ENCODE data around the gene ZBTB48.

Gene ZBTB48

DNA sequence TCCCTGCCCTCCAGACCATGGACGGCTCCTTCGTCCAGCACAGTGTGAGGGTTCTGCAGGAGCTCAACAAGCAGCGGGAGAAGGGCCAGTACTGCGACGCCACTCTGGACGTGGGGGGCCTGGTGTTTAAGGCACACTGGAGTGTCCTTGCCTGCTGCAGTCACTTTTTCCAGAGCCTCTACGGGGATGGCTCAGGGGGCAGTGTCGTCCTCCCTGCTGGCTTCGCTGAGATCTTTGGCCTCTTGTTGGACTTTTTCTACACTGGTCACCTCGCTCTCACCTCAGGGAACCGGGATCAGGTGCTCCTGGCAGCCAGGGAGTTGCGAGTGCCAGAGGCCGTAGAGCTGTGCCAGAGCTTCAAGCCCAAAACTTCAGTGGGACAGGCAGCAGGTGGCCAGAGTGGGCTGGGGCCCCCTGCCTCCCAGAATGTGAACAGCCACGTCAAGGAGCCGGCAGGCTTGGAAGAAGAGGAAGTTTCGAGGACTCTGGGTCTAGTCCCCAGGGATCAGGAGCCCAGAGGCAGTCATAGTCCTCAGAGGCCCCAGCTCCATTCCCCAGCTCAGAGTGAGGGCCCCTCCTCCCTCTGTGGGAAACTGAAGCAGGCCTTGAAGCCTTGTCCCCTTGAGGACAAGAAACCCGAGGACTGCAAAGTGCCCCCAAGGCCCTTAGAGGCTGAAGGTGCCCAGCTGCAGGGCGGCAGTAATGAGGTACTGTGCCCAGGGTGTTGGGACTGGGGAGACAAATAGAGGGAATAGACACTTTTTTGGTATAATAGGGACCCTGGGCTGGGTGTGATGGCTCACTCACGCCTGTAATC lies 1.0 kb downstream of the ZBTB48 start:
- no peak for DNase-seq (ENCODE audit: low read depth)
- peak overlapping the region; percentile 93 for H3K4me3 ChIP-seq (ENCODE audit: low read depth, low read length)

DNA sequence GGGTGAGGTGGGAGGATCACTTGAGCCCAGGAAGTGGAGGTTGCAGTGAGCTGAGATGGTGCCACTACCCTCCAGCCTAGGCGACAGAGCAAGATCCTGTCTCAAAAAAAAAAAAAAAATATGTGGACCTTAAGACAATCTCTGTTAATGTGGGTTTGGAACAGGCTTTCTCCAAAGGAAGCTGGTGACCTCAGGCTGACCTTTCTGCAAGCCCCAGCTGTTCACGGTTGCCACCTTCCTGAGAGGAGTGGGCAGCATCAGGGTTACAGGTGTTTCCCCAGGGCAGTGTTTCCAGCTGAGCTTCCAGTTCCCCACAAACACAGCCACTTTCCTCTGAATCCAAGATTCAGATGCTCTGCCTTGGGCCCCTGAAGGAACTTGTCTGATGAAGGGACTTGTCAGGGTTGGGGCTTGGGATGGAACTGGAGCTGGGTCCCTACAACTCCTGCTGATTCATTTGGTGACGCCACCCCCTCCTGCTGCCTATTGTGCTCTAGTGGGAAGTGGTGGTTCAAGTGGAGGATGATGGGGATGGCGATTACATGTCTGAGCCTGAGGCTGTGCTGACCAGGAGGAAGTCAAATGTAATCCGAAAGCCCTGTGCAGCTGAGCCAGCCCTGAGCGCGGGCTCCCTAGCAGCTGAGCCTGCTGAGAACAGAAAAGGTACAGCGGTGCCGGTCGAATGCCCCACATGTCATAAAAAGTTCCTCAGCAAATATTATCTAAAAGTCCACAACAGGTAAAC lies 1.9 kb downstream of the ZBTB48 start:
- TF ChIP-seq, protein P1, sequence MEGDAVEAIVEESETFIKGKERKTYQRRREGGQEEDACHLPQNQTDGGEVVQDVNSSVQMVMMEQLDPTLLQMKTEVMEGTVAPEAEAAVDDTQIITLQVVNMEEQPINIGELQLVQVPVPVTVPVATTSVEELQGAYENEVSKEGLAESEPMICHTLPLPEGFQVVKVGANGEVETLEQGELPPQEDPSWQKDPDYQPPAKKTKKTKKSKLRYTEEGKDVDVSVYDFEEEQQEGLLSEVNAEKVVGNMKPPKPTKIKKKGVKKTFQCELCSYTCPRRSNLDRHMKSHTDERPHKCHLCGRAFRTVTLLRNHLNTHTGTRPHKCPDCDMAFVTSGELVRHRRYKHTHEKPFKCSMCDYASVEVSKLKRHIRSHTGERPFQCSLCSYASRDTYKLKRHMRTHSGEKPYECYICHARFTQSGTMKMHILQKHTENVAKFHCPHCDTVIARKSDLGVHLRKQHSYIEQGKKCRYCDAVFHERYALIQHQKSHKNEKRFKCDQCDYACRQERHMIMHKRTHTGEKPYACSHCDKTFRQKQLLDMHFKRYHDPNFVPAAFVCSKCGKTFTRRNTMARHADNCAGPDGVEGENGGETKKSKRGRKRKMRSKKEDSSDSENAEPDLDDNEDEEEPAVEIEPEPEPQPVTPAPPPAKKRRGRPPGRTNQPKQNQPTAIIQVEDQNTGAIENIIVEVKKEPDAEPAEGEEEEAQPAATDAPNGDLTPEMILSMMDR (conservative IDR thresholded peaks at IDR 0.05; ENCODE audit: low read depth, low read length) = no peak
- no peak for DNase-seq (ENCODE audit: low read depth)
- H3K4me3 ChIP-seq (ENCODE audit: low read depth, low read length) = no peak overlapping the region

More for the DNA sequence above, 1.0 kb downstream of the ZBTB48 start:
- TF ChIP-seq, protein P1 (conservative IDR thresholded peaks at IDR 0.05; ENCODE audit: low read depth, low read length) = peak; percentile 18

DNA sequence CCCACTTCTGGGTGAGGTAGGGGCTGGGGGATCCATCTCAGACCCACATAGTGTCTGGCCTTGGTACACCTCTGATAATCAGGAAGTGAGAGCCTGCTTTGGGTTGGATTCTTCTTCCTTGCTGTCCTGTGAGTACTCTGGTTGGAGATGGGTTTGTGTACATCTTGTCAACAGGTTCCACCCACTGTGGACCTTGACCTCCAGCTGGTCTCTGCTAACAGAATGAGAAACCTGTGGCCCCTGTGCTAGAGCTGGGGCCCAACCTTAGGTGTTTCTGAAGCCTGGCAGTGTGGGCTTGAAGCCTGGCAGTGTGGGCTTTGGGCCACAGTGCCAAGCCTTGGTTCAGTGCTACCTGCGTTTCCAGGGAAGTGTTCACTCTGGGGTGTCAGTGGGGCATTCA lies 2.6 kb downstream of the ZBTB48 start:
- TF ChIP-seq, protein P1 (conservative IDR thresholded peaks at IDR 0.05; ENCODE audit: low read depth, low read length) = no peak
- no peak overlapping the region for H3K4me3 ChIP-seq (ENCODE audit: low read depth, low read length)

DNA sequence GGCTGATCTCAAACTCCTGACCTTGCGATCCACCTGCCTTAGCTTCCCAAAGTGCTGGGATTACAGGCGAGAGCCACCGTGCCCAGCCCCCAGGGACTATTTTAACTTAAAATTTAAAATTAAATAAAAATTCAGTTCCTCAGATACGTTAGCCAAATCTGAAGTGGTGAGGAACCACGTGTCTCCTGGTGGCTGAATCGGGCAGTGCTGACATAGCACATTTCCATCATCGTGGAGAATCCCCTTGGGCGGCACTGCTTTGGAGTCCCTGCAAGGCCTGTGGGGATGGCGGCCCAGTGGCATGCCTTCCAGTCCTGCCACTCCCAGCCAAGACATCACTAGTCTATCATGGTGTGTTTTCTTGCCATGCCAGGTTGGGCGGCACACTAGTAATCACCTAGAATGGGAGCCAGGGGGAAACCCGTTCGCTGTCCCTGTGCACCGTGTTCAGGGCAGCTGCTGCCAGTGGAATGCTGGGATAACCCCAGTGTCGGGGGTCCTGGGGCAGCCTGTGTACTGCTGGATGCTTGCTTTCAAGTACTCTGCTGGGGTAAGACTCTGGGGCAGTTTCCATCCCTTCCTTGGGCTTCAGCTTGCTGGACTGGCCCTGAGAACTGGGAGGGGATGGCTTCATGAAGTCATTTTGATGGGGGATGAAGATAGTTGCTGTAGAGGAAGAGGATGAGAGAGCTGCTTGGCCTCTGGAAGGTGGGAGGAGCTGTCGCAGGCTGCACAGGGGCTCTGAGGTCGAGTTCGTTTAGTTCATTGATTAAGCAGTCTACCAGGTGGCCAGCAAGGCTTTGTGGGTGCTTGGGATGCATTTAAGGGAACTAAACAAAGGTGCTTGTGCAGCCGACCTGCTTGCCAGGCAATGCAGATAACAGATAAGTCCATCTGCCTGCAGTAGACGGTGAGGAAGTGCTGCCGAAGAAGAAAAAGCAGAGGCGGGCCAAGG lies 4.6 kb downstream of the ZBTB48 start:
- TF ChIP-seq, protein P1 (conservative IDR thresholded peaks at IDR 0.05; ENCODE audit: low read depth, low read length) = peak; percentile 30
- no peak for DNase-seq (ENCODE audit: low read depth)
- H3K4me3 ChIP-seq (ENCODE audit: low read depth, low read length) = no peak overlapping the region

More for the DNA sequence above, 2.6 kb downstream of the ZBTB48 start:
- DNase-seq (ENCODE audit: low read depth) = no peak

DNA sequence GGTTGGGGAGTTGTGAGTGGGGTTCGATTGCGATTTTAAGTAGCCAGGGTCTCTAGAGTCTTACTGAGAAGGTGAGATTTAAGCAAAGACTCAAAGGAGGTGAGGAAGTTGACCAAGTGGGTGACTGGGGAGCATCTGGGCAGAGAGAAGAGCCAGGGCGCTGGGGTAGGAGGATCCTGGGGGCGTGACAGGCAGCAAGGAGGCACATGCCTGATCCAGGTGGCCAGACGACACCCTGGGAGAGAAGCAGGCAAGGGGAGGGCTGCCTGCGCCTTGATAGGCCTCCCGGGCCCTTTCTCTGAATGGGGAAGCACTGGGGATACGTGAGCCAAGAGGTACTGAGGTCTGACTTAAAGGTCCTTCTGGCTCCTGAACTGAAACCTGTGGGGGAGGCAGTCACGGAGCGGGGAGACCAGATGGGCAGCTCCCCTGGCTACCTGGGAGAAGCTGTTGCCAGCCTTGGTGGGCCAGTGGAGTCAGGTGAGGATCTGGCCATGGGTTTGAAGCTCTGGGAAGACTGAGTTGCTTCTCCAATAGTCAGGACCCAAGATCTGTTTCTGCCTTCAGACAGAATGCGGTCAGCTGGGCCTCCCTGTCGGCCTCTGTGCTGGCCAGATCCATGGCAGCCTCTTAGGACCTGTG lies 5.4 kb downstream of the ZBTB48 start:
- H3K4me3 ChIP-seq (ENCODE audit: low read depth, low read length) = no peak overlapping the region
- DNase-seq (ENCODE audit: low read depth) = no peak
- TF ChIP-seq, protein P1 (conservative IDR thresholded peaks at IDR 0.05; ENCODE audit: low read depth, low read length) = no peak

DNA sequence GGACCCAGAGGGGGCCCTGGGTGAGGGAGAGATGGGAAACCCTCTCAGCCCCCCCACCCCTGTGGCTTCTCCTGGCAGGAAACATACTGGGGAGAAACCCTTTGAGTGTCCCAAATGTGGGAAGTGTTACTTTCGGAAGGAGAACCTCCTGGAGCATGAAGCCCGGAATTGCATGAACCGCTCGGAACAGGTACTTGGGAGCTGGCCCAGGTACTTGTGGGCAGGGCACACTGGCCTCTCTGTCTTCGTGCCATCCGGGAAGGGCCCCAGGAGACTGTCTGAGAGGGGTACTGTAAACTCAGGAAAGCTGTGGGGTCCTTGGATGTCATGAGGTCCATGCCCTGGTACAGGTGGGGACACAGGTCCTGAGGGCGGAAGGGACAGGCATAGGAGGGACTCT lies 6.0 kb downstream of the ZBTB48 start:
- H3K4me3 ChIP-seq (ENCODE audit: low read depth, low read length) = no peak overlapping the region
- DNase-seq (ENCODE audit: low read depth) = no peak
- TF ChIP-seq, protein P1 (conservative IDR thresholded peaks at IDR 0.05; ENCODE audit: low read depth, low read length) = no peak

Measured in choroid plexus epithelial cell (primary cell).